Parathyroid adenoma (tissue), 2 donors: ENCODE data around the gene KIAA0319L.

ENCODE experiments used
- H2AFZ ChIP-seq: fragments of 300-600 bp; sonication (generic); one replicate; pipeline ENCODE4 v1.7.0; 2017; ENCODE audit warnings: antibody characterized with exemption, mild to moderate bottlenecking
- H3K27ac ChIP-seq: fragments of 300-600 bp; sonication (generic); one replicate; pipeline ENCODE4 v1.7.0; 2017
- H3K27me3 ChIP-seq: fragments of 300-600 bp; sonication (generic); one replicate; pipeline ENCODE4 v1.7.0; 2017; ENCODE audit warnings: low read length; ENCODE audit not compliant: control insufficient read depth, insufficient read depth
- H3K36me3 ChIP-seq: fragments of 300-600 bp; sonication (generic); one replicate; pipeline ENCODE4 v1.7.0; 2017; ENCODE audit warnings: low read length; ENCODE audit not compliant: control insufficient read depth, insufficient read depth
- H3K4me1 ChIP-seq: fragments of 300-600 bp; sonication (generic); one replicate; pipeline ENCODE4 v1.7.0; 2017; ENCODE audit warnings: control low read depth
- H3K4me2 ChIP-seq: fragments of 300-600 bp; sonication (generic); one replicate; pipeline ENCODE4 v1.7.0; 2017; ENCODE audit warnings: low read length
- H3K4me3 ChIP-seq: fragments of 300-600 bp; sonication (generic); one replicate; pipeline ENCODE4 v1.7.0; 2017; ENCODE audit warnings: low read depth, low read length
- H3K79me2 ChIP-seq: fragments of 300-600 bp; sonication (generic); one replicate; pipeline ENCODE4 v1.7.0; 2017; ENCODE audit warnings: control low read depth
- H3K9ac ChIP-seq: fragments of 300-600 bp; sonication (generic); one replicate; pipeline ENCODE4 v1.7.0; 2017; ENCODE audit warnings: mild to moderate bottlenecking
- H3K9me3 ChIP-seq: fragments of 300-600 bp; sonication (generic); one replicate; pipeline ENCODE4 v1.7.0; 2017; ENCODE audit warnings: low read length; ENCODE audit not compliant: control insufficient read depth
- CTCF ChIP-seq: fragments of 300-600 bp; sonication (generic); IDR thresholded peaks from one replicate; pipeline ENCODE4 v1.7.0; 2017; ENCODE audit warnings: antibody characterized with exemption, mild to moderate bottlenecking
- donor health status: primary hyperparathyroidism.

KIAA0319L gene

GRCh38 chr1:35557611-35558373 is 589 bp upstream of the KIAA0319L start, which contains the start of gene NCDN:
TSS of gene NCDN (plus strand) at chr1:35557799. CDS start at chr1:35558191, 392 bp downstream.
- H3K27ac ChIP-seq = peak within 1 kb of the TSS; percentile 92
- peak within 1 kb of the TSS; percentile 80 for H3K9ac ChIP-seq
- no peaks in the 10 kb centered on the region for H3K27me3 ChIP-seq
- peak within 1 kb of the TSS; percentile 89 for H2AFZ ChIP-seq
- H3K4me1 ChIP-seq = peaks cover 9% of the 10 kb centered on the region
- H3K4me2 ChIP-seq = peak within 1 kb of the TSS; percentile 95
- no peaks in the 10 kb centered on the region for H3K36me3 ChIP-seq
- peaks cover 2% of the 10 kb centered on the region for H3K79me2 ChIP-seq
- no peak for TF ChIP-seq CTCF
- peak within 1 kb of the TSS; percentile 84 for H3K4me3 ChIP-seq
- H3K9me3 ChIP-seq = no peaks in the 10 kb centered on the region

DNA sequence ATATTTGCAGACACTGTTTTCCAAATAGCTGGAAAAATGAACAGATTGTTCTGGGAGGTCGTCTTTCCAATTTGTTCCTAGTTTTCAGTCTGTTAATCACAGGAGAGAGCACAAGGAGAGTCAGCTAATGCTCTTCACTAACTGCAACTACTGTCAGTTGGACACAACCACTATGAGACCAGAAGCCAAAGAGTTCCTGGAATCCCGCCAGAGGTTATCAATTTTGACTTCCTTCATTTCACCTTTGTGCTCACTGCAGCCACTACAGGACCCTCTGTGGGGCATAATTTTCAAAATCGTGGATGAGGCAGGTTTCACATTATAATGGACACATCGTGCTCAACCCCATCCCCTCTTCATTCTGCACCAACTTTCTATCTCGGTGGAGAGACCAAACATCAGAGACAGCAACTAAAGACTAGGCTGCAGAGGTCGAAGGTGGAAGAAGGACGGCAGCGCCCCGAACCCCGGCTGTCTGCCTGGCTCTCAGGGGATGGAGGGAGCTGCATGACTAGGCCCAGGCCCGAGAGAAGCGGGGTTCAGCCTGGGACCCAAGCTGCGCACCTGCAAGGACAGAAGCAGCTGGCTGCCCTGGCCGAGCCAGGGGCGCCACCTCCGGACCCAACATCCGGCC is 602 bp downstream of the KIAA0319L start:
- Histone ChIP-seq H3K4me2 (peak overlapping the region; percentile 95), H3K36me3 (no peaks in the 10 kb centered on the region)
- TF ChIP-seq CTCF = no peak

GRCh38 chr1:35555601-35556477 is 1.4 kb downstream of the KIAA0319L start:
- Histone ChIP-seq H3K27me3 (no peaks in the 10 kb centered on the region), H3K4me2 (peak overlapping the region; percentile 95), H3K4me1 (peaks cover 9% of the 10 kb centered on the region), H3K9ac (no peak overlapping the region), H3K36me3 (no peaks in the 10 kb centered on the region), H2AFZ (no peak overlapping the region), H3K9me3 (no peaks in the 10 kb centered on the region), H3K79me2 (peaks cover 9% of the 10 kb centered on the region), H3K27ac (no peak overlapping the region), H3K4me3 (peak overlapping the region; percentile 84)
- no peak for TF ChIP-seq CTCF

More for the DNA sequence above, 602 bp downstream of the KIAA0319L start:
- H3K4me1 ChIP-seq = peaks cover 9% of the 10 kb centered on the region
- peak overlapping the region; percentile 92 for H3K27ac ChIP-seq
- peak overlapping the region; percentile 89 for H2AFZ ChIP-seq
- peak overlapping the region; percentile 80 for H3K9ac ChIP-seq
- peaks cover 5% of the 10 kb centered on the region for H3K79me2 ChIP-seq
- peak overlapping the region; percentile 84 for H3K4me3 ChIP-seq
- no peaks in the 10 kb centered on the region for H3K9me3 ChIP-seq
- no peaks in the 10 kb centered on the region for H3K27me3 ChIP-seq

GRCh38 chr1:35555212-35555584 is 2.0 kb downstream of the KIAA0319L start:
- peaks cover 9% of the 10 kb centered on the region for H3K4me1 ChIP-seq

More at GRCh38 chr1:35555212-35555584, 2.0 kb downstream of the KIAA0319L start:
- Histone ChIP-seq H3K27me3 (no peaks in the 10 kb centered on the region), H3K27ac (no peak overlapping the region), H3K9ac (no peak overlapping the region), H3K4me2 (peak overlapping the region; percentile 37), H3K36me3 (no peaks in the 10 kb centered on the region), H2AFZ (no peak overlapping the region), H3K4me3 (no peak overlapping the region), H3K9me3 (no peaks in the 10 kb centered on the region), H3K79me2 (peaks cover 9% of the 10 kb centered on the region)
- no peak for TF ChIP-seq CTCF
